Suprapubic skin (tissue), 3 donors: ENCODE results near the gene SAMD13.

ENCODE experiments used
- EP300 ChIP-seq: sonication (generic); formaldehyde crosslinking; IDR thresholded peaks from one replicate; pipeline ENCODE4 v1.6.1; 2017; ENCODE audit warnings: antibody characterized with exemption
- POLR2A ChIP-seq, 2 donors: fragments of 450-650 bp; IDR thresholded peaks; one replicate each; pipeline ENCODE4 v1.6.1; 2017; ENCODE audit warnings: antibody characterized with exemption in 2 of 2, mild to moderate bottlenecking in 2 of 2, moderate library complexity in 2 of 2
- TF ChIP-seq, protein P1 (sequence below), 2 donors: fragments of 200-600 bp in 1 of 2; fragments of 450-650 bp in 1 of 2; sonication (generic) in 1 of 2; IDR thresholded peaks; one replicate each; pipeline ENCODE4 v1.5.1; 2016 to 2019; ENCODE audit warnings: antibody characterized with exemption in 2 of 2, mild to moderate bottlenecking in 1 of 2, moderate library complexity in 1 of 2

DNA sequence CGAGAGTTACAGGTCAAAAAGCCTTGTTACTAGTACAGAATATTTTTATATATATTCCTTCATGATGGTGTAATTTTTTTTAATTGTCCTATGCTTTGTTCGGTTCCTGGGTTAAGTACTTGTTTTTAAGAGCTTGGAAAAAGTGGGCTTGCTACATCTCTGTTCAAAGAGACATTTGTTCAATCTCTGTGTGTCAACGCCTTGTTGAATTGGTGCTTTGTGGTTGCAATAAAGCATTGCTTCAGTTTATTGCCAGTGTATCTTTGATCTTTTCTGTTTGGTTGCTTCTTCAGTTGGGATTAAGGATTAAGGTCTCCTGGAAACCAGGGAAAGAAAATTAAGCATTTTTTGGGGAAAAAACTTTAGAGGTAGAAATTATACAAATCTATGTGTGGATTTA is 49.0 kb downstream of the SAMD13 start:
- no peak for TF ChIP-seq EP300
- TF ChIP-seq, protein P1, sequence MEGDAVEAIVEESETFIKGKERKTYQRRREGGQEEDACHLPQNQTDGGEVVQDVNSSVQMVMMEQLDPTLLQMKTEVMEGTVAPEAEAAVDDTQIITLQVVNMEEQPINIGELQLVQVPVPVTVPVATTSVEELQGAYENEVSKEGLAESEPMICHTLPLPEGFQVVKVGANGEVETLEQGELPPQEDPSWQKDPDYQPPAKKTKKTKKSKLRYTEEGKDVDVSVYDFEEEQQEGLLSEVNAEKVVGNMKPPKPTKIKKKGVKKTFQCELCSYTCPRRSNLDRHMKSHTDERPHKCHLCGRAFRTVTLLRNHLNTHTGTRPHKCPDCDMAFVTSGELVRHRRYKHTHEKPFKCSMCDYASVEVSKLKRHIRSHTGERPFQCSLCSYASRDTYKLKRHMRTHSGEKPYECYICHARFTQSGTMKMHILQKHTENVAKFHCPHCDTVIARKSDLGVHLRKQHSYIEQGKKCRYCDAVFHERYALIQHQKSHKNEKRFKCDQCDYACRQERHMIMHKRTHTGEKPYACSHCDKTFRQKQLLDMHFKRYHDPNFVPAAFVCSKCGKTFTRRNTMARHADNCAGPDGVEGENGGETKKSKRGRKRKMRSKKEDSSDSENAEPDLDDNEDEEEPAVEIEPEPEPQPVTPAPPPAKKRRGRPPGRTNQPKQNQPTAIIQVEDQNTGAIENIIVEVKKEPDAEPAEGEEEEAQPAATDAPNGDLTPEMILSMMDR (IDR thresholded peaks at IDR 0.05) = no peak
- TF ChIP-seq POLR2A (IDR thresholded peaks at IDR 0.05) = no peak
